OCI-M2 (cell line): ENCODE data around the gene ATP6V0C.

ENCODE experiments used
- DNase-seq: peaks from one replicate; lab custom pipeline; 2025; ENCODE audit not compliant: unreplicated experiment; lab: John Stamatoyannopoulos, UW

ATP6V0C gene

DNA sequence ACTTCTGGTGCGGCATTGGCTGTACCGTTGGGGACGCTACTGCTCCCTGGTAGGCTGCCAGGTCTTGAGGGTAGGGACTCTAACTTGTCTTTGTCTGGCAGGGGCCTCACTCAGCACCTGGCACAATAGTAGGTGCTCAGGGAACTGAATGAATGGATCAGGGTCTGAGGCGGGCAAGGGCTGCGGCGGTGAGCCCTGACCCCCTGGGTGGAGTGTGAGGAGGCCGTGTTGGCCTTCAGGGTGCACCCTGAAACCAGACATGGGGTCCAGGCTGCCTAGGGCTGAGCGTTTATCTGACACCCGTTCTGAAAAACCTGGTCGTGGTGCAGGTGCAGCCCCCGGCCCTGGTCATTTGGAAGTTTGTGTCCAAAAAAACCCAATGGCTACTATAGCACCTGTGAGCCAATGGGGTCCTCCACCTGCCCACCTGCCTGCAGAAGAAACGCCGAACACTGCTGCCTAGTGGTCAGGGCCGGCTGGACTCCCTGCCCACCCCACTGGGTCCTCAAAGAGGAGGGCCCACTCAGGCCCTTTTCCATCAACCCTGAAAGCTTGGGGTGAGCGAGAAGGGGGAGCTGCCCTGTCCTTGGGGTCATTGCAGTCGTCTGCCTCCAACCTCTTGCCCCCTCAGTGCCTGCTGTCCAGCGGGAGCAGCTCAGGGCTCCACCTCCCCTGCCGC lies 4.9 kb upstream of the ATP6V0C start:
- no peak for DNase-seq

DNA sequence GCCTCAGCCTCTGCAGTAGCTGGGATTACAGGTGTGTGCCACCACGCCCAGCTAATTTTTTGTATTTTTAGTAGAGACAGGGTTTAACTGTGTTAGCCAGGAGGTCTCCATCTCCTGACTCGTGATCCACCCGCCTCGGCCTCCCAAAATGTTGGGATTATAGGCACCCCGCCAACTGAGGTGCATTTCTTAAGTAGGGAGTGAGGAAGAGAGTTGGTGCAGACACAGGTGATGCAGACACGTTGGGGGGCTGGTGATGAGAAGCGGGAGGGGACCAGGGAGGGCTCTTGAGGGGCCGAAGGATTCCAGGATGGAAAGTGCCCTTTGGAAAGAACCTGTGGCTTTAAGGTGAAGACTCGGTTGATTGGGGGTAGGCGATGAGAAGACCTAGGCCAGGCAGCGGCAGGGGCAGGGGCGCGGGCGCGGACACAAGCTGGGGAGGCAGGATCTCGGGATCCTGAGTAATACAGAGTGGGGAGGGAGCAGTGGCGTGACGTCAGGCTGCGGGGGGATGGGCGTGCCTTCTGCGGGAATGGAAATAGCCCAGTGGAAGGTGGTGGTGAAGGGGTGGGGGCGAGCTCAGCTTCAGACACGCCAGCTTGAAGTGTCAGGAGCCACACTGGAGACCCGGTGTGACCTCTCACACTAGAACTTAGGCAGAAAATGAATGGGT lies 2.5 kb upstream of the ATP6V0C start:
- no peak for DNase-seq

DNA sequence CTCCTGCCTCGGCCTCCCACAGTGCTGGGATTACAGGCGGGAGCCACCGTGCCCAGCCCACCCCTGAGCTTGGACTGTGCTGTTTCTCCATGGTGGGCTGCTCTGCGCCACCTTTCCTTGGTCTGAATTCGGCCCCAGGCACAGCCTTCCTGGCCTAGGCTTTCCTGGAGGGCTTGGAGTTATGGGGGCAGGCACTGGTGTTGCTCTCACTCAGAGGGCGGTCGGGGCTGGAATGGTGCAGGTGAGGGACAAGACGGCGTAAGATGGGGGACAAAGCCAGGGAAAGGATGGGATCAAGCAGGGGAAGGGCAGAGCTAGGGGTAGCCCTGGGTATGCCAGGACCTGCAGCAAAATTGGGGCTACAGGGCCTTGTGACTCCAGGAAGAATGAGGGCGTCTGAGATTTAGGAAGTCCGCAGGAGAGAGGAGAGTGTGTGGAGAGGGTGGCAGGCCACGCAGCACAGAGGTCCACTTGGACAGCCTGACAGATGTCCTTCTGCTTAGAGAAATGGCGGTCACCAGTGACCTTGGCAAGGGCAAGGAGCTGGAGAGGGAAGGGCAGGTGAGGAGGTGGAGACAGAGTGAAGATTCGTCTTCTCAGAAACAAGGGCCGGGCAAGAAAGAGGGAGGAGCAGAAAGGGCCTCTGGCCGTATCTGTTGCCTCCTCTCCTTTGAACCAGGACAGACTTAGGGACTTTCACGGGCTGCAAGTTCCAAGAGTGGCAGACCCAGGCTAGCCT lies 1.6 kb upstream of the ATP6V0C start:
- DNase-seq = no peak

DNA sequence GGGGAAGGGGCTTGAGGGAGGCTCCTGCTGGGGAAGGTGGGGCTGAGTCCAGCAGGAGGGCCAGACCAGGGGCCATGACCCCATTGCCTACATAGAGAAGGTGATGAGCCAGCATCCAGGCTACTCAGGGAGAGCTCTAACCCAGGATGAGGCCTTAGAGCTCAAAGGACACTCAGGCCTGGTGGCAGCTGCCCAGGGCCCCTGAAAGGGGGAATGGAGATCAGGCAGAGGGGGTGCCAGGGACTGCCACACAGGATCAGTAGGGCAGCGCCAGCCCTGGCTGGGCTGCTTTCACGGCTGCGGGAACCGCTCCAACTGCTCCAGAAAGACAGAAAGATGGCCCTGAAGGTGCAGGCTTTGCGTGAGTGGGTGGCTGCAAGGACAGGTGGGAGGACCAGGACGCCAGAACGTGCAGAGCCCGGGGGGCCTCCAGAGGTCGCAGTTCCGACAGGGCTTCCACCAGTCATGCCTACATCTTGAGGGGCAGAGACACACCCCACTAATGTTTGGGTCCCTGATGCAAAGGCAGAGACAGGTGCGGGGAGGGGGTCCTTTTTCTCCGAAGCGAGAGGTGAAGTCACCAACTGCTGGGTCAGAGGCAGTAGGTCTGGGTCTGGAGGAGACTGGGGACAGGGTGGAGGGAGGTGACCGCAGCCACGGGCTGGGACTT lies 882 bp upstream of the ATP6V0C start:
- DNase-seq = no peak

DNA sequence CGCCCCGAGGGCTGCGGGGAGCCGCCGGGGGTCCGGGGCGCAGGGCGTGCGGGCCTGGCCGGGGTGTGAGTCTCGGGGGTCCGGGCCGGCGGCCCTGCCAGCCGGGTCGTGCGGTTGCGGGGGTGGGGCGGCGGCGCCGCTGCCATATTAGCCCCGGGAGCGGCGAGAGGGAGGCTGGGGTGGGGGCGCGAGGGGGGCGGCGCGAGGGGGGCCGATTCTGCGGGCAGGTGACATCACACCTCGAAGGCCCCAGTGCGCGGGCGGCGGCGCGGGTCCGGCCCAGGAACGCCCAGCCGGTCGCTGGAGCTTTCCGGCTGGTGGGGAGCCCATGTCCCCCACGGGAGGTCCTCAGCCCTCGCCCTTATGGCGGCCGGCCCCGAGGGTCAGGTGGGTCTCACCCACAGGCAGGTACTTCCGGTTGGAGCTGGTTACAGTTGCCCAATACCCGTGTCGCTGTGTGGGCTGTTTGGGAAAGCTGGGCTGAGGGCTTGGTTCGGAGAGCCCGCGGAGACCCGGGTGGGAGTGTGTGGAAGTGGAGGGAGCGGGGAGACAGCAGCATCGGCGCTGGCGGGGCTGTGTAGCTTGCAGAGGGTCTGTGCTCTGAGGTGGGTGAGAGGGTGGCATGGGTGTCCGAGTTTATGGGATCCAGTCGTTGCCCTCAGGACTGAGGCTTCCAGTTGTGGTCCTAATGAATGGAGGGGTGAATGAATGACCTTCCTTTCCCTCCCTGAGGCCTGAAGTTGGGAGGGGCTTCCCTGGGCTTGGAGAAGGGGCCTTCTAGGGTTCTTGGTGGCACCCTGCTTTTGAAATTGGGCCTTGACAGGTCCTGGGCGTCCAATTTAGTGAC lies 804 bp downstream of the ATP6V0C start:
- DNase-seq = no peak

DNA sequence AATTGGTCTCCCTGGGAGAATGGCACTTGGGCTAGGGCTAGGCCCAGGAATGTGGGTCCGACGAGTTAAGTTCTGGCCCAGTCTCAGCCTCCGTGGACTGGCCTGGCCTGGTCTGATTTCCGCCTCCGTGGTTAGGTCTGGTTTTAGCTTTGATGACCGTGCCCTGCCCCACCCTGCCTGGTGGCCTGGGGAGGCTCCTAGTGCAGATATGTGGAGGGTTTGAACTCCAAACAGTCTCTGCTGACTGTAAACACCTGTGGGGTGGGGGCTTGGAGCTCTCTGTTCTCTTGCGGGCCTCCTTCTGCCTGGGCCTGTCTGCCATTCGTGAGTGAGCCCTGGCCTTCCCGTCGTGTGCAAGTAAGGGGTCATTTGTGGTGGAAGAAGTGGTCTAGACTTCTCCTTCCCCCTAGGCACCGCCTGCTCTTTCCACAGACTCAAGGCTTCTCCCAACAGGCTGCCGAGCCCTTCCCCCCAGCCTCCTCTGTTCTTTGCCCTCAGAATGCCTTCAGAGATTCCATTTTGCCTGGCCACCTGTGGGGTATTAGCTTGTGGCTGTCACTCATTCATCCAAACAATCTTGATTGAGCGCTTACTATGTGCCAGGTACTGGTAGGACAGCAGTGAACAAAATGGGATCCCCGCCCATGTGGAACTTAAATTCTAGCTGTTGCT lies 1.6 kb downstream of the ATP6V0C start:
- no peak for DNase-seq

DNA sequence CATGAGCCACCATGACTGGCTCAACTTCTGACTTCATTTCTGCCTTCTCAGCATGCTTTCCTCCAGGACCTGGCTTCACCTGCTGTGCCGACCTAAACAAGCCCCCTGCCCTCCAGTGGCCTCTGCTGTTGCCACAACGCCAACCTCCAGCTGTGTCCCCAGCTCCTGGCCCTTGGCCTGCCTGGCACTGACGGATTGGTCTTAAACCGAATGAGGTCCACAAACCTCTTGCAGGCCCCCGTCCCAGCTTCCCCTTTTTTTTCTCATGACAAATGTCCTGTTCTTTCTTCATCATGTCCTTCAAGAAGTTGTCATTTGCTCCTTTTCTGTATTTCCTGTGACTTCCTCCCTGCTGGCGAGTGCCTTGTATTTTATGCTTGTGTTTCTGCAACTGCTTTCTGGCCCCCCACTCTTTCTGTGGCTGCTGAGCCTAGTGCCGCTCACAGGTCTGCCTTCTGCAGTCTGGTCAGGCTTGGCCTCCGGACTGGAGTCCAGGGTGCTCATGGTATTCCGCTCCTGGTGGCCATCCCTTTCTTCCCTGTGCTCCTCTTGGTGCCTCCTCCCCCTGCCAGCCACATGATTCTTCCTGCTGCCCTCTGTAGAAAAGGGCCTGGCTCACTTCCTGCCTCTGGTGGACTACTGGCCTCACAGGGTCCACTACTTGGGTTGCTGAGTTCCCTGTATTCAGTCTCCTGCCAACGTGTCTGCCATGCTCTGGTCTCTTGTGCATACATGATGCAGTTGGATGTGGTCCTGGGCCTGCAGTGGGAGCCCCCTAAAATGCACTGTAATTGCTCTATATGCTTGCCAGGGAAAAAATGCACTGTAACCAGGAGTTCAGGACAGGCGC lies 2.9 kb downstream of the ATP6V0C start:
- DNase-seq = no peak

DNA sequence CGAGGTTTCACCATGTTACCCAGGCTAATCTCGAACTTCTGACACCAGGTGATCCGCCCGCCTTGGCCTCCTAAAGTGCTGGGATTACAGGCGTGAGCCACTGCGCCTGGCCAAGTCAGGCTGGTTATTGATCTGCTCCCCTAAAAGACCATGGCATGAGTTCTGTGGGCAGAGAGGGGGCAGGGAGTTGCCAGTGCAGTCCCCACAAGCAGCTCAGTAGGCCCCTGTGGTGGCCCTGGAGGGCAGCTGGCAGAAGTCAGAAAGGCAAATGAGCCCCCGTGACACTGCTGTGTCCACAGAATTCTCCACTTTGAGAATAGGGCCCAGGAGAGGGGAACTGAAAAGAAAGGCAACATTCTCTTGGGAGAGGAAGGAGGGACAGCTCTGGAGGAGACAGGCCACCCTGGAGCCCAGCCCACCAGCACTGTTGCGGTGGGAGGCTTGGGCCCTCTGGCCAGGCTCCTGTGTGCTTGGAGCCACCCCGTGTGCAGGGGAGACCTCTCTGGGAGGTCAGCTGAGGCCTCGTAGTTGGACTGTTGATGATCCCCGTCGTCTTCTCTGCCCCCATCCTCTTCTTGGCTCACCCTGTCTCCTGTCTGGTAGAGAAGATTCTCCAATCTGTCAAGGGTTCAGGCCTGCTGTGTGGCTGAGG lies 4.3 kb downstream of the ATP6V0C start:
- no peak for DNase-seq

DNA sequence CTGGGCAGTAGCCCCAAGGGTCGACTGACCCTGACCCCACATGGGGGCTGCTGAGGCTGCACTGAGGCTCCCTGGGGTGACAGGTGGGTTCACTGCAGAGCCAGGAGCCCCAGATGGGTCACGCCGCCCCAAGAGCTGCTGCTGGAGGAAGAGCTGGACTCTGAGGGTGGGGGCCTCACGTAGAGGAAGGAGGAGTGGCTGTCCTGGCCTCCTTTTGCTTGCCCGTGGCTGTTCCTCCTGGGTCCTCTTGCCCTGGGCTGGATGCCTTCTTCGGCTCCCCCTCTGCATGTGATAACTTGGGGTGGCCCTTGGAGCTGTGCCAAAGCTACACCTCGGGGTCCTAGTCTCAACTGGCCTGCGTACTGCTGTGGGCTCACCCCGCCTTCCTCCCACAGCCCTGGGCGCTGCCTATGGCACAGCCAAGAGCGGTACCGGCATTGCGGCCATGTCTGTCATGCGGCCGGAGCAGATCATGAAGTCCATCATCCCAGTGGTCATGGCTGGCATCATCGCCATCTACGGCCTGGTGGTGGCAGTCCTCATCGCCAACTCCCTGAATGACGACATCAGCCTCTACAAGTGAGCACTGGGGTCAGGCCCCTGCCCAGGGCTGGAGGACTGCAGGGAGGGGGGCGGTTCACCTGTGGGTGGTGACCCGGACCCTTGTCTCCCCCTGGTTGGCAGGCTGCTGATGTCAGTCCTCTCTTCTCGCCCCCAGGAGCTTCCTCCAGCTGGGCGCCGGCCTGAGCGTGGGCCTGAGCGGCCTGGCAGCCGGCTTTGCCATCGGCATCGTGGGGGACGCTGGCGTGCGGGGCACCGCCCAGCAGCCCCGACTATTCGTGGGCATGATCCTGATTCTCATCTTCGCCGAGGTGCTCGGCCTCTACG lies 5.3 kb downstream of the ATP6V0C start:
- DNase-seq = no peak

DNA sequence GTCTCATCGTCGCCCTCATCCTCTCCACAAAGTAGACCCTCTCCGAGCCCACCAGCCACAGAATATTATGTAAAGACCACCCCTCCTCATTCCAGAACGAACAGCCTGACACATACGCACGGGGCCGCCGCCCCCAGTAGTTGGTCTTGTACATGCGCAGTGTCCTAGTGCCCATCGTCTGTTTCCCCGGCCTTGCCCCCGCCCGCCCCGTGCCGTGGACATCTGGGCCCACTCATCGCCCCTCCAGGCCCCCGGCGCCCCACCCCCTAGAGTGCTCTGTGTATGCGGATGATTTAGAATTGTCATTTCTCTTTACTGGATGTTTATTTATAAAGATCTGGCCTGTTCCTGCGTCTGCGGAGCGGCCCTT lies 5.9 kb downstream of the ATP6V0C start:
- DNase-seq = no peak

DNA sequence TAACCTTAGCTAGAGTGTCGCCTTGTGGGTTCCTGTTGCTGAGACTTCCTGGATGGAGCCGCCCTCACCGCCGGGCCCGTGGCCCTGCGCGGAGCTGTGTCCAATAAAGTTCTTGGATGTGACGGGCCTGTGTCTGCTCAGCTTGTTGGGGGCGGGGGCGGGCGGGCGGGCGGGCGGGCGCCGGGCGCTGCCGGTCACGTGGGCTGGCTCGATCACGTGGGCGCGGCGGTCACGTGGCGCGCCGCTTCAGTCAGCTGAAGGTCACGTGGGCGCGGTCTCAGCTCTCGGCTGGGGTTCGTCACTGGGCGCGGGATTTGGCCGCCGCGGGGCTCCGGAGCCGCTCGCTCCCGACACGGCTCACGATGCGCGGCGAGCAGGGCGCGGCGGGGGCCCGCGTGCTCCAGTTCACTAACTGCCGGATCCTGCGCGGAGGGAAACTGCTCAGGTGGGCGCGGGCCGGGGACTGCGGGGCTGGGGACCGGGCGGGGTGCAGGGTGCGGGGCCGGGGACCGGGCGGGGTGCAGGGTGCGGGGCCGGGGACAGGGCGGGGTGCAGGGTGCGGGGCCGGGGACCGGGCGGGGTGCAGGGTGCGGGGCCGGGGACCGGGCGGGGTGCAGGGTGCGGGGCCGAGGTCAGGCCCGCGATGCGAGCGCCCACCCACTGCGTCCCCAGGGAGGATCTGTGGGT lies 6.5 kb downstream of the ATP6V0C start, which contains the start of gene AMDHD2:
Gene AMDHD2, plus strand, starts transcription at position 275 of the 687 bp plus-strand sequence. Its CDS starts 88 bp downstream, at position 363.
- peak; percentile 26 for DNase-seq

DNA sequence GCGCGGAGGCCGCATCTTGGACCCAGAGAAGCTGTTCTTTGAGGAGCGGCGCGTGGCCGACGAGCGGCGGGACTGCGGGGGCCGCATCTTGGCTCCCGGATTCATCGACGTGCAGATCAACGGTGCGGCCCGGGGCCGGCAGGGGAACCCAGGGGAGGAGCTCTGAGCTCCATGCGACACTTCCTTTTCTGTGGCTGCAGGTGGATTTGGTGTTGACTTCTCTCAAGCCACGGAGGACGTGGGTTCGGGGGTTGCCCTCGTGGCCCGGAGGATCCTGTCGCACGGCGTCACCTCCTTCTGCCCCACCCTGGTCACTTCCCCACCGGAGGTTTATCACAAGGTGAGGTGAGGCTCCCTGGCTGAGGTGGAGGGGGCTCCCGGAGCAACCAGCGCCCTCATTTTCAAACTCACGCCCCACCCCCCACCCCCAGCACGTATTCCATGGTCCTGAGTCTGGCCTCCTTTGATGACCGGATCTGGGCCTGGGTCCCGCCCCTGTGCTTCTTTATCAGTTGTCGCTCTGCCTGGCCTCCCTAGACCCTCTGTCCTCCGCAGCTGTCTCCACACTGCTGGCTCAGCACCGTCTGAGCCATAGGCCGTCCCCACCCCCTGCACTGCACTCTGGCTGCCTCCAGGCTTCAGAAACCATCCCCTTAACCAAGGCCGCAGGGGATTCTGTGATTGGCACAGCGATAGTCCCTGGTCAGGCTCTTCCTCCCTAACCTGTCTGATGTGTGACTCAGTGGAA lies 7.2 kb downstream of the ATP6V0C start:
- DNase-seq = no peak

DNA sequence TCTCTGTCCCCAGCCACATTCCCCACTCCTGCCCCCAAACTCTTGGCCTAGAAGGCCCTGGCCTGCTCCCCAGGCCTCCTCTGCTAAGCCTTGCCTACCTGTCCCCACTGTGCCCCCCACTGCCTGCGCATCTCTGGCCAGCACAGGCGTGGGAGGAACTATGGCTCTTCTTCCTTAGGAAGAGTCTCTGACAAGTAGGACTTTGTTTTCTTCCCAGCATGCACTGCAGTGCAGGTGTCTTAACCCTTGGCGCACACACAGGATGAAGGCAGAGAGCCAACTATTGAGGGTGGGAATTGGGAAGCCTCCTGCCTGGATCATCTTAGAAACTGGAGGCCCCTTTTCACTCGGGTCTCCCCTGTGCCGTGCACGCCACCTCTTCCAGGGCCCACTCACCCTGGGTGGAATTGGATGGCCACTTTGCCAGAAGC lies 10.1 kb downstream of the ATP6V0C start:
- no peak for DNase-seq

DNA sequence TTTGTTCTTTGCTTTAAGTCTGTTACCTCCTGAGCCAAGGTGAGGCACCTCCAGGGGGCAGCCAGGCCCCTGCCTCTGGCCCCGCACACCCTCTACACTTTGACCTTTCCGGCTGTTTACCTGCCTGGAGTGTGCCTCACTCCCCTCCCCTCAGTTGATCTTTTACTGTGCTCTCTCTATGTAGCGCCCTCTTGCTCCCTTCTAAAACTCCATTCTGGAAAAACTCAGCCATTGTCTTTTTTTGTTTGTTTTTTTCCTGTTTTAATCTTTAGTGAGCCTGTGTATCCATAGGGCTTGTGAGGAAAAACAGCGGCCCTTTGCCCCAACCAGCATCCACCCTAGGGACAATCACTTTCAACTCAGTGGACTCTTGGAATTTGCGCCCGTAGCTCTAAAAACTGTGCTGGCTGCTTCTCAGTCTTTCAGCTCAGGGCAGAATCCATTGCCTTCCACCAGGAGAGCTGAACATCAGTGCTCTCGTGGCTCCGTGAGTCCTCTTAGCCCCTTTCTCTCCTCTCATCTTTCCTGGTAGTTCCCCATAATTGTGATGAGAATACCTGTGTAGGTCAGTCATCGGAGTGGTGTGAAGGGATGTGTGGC lies 10.7 kb downstream of the ATP6V0C start:
- DNase-seq = no peak

DNA sequence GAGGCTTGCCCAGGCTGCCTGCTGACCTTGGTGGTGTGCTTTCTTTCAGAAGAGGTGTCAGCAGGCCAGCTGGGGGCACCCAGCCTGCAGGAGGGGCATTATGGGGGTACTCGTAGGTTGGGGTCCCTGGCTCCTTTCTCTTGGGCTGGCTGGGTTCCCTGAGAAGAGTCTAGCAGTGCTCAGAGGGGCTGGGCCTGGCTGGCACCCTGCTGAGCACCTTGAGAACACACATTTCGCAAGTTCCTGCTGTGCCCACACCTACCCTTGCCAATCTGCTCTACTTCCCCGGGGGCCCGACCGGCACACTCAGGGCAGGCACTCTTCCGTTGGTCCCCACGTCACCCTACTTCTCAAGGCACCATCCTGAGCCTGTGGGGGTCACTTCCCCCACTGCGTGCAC lies 12.4 kb downstream of the ATP6V0C start:
- no peak for DNase-seq
